Measurements from ENCODE around the gene USP22. TPM values are rescaled to one million over a fixed set of nuclear protein-coding genes. Genes with fewer than 3 reads are reported as not detected.

The USP22 gene
- total RNA-seq, 1 donor from 2014 or later, result 156 TPM

GRCh38 chr17:21034340-21035235, 8.2 kb downstream of the USP22 start:
- Histone ChIP-seq H3K9me3 (ENCODE audit: control insufficient read depth in 3 of 3, low read length in 3 of 3) (no peaks in the 10 kb centered on the region), H3K9ac (ENCODE audit: low read depth in 1 of 3, low read length in 3 of 3) (peak overlapping the region; percentile 64 to 72 (median 66)), H3K27ac (ENCODE audit: low read depth, low read length) (peak overlapping the region; percentile 92), H3K4me1 (ENCODE audit: control insufficient read depth in 3 of 3, insufficient read depth in 3 of 3, low read length in 3 of 3) (peaks cover 61 to 82% (median 74%) of the 10 kb centered on the region in 3 donors), H3K36me3 (ENCODE audit: control insufficient read depth in 3 of 3, insufficient read depth in 3 of 3, low read length in 3 of 3) (no peaks in the 10 kb centered on the region), H3K4me3 (ENCODE audit: low read length in 3 of 3) (peak overlapping the region; percentile 8 to 58 (median 30)), H3K27me3 (ENCODE audit: control insufficient read depth in 3 of 3, insufficient read depth in 3 of 3, low read length in 3 of 3) (no peaks in the 10 kb centered on the region)

GRCh38 chr17:21033350-21033749, 9.5 kb downstream of the USP22 start:
- Histone ChIP-seq H3K9ac (ENCODE audit: low read depth in 1 of 3, low read length in 3 of 3) (peak overlapping the region in 1 of 3 donors; percentile 7), H3K36me3 (ENCODE audit: control insufficient read depth in 3 of 3, insufficient read depth in 3 of 3, low read length in 3 of 3) (peaks cover 0 to 2% (median under 1%) of the 10 kb centered on the region in 3 donors), H3K4me1 (ENCODE audit: control insufficient read depth in 3 of 3, insufficient read depth in 3 of 3, low read length in 3 of 3) (peaks cover 64 to 89% (median 84%) of the 10 kb centered on the region in 3 donors), H3K27me3 (ENCODE audit: control insufficient read depth in 3 of 3, insufficient read depth in 3 of 3, low read length in 3 of 3) (no peaks in the 10 kb centered on the region), H3K27ac (ENCODE audit: low read depth, low read length) (peak overlapping the region; percentile 92), H3K9me3 (ENCODE audit: control insufficient read depth in 3 of 3, low read length in 3 of 3) (no peaks in the 10 kb centered on the region), H3K4me3 (ENCODE audit: low read length in 3 of 3) (no peak overlapping the region)

GRCh38 chr17:21031756-21032396, 10.9 kb downstream of the USP22 start:
- H3K27ac ChIP-seq (ENCODE audit: low read depth, low read length), result peak overlapping the region; percentile 0
- peaks cover 10 to 16% (median 13%) of the 10 kb centered on the region in 3 donors for H3K36me3 ChIP-seq (ENCODE audit: control insufficient read depth in 3 of 3, insufficient read depth in 3 of 3, low read length in 3 of 3)
- H3K9ac ChIP-seq (ENCODE audit: low read depth in 1 of 3, low read length in 3 of 3), result peak overlapping the region in 1 of 3 donors; percentile 34
- H3K27me3 ChIP-seq (ENCODE audit: control insufficient read depth in 3 of 3, insufficient read depth in 3 of 3, low read length in 3 of 3), result no peaks in the 10 kb centered on the region
- peaks cover 62 to 87% (median 78%) of the 10 kb centered on the region in 3 donors for H3K4me1 ChIP-seq (ENCODE audit: control insufficient read depth in 3 of 3, insufficient read depth in 3 of 3, low read length in 3 of 3)
- H3K4me3 ChIP-seq (ENCODE audit: low read length in 3 of 3), result peak overlapping the region in 1 of 3 donors; percentile 14
- no peaks in the 10 kb centered on the region for H3K9me3 ChIP-seq (ENCODE audit: control insufficient read depth in 3 of 3, low read length in 3 of 3)

GRCh38 chr17:21030375-21030774, 12.4 kb downstream of the USP22 start:
- H3K27ac ChIP-seq (ENCODE audit: low read depth, low read length), result no peak overlapping the region
- H3K36me3 ChIP-seq (ENCODE audit: control insufficient read depth in 3 of 3, insufficient read depth in 3 of 3, low read length in 3 of 3), result peaks cover 18 to 27% (median 26%) of the 10 kb centered on the region in 3 donors
- H3K4me1 ChIP-seq (ENCODE audit: control insufficient read depth in 3 of 3, insufficient read depth in 3 of 3, low read length in 3 of 3), result peaks cover 53 to 79% (median 69%) of the 10 kb centered on the region in 3 donors
- H3K9me3 ChIP-seq (ENCODE audit: control insufficient read depth in 3 of 3, low read length in 3 of 3), result no peaks in the 10 kb centered on the region
- no peak overlapping the region for H3K9ac ChIP-seq (ENCODE audit: low read depth in 1 of 3, low read length in 3 of 3)
- H3K27me3 ChIP-seq (ENCODE audit: control insufficient read depth in 3 of 3, insufficient read depth in 3 of 3, low read length in 3 of 3), result no peaks in the 10 kb centered on the region
- no peak overlapping the region for H3K4me3 ChIP-seq (ENCODE audit: low read length in 3 of 3)

GRCh38 chr17:21029515-21029914, 13.3 kb downstream of the USP22 start:
- Histone ChIP-seq H3K27me3 (ENCODE audit: control insufficient read depth in 3 of 3, insufficient read depth in 3 of 3, low read length in 3 of 3) (no peaks in the 10 kb centered on the region), H3K36me3 (ENCODE audit: control insufficient read depth in 3 of 3, insufficient read depth in 3 of 3, low read length in 3 of 3) (peaks cover 20 to 35% (median 34%) of the 10 kb centered on the region in 3 donors), H3K9me3 (ENCODE audit: control insufficient read depth in 3 of 3, low read length in 3 of 3) (no peaks in the 10 kb centered on the region), H3K4me1 (ENCODE audit: control insufficient read depth in 3 of 3, insufficient read depth in 3 of 3, low read length in 3 of 3) (peaks cover 51 to 75% (median 64%) of the 10 kb centered on the region in 3 donors), H3K4me3 (ENCODE audit: low read length in 3 of 3) (no peak overlapping the region), H3K27ac (ENCODE audit: low read depth, low read length) (no peak overlapping the region), H3K9ac (ENCODE audit: low read depth in 1 of 3, low read length in 3 of 3) (no peak overlapping the region)

- H3K36me3 ChIP-seq (ENCODE audit: control insufficient read depth in 3 of 3, insufficient read depth in 3 of 3, low read length in 3 of 3), result peaks cover 23 to 40% (median 36%) of the 10 kb centered on the region in 3 donors
- peaks cover 47 to 72% (median 63%) of the 10 kb centered on the region in 3 donors for H3K4me1 ChIP-seq (ENCODE audit: control insufficient read depth in 3 of 3, insufficient read depth in 3 of 3, low read length in 3 of 3)
- H3K27me3 ChIP-seq (ENCODE audit: control insufficient read depth in 3 of 3, insufficient read depth in 3 of 3, low read length in 3 of 3), result no peaks in the 10 kb centered on the region
- H3K9me3 ChIP-seq (ENCODE audit: control insufficient read depth in 3 of 3, low read length in 3 of 3), result no peaks in the 10 kb centered on the region
- H3K27ac ChIP-seq (ENCODE audit: low read depth, low read length), result no peak overlapping the region
- H3K4me3 ChIP-seq (ENCODE audit: low read length in 3 of 3), result no peak overlapping the region
- peak overlapping the region in 1 of 3 donors; percentile 1 for H3K9ac ChIP-seq (ENCODE audit: low read depth in 1 of 3, low read length in 3 of 3)
These were observed 13.8 kb downstream of the USP22 start for GRCh38 chr17:21029036-21029435.

GRCh38 chr17:21028192-21028591, 14.6 kb downstream of the USP22 start:
- Histone ChIP-seq H3K4me1 (ENCODE audit: control insufficient read depth in 3 of 3, insufficient read depth in 3 of 3, low read length in 3 of 3) (peaks cover 45 to 66% (median 57%) of the 10 kb centered on the region in 3 donors), H3K36me3 (ENCODE audit: control insufficient read depth in 3 of 3, insufficient read depth in 3 of 3, low read length in 3 of 3) (peaks cover 28 to 46% (median 36%) of the 10 kb centered on the region in 3 donors), H3K9ac (ENCODE audit: low read depth in 1 of 3, low read length in 3 of 3) (peak overlapping the region in 1 of 3 donors; percentile 3), H3K9me3 (ENCODE audit: control insufficient read depth in 3 of 3, low read length in 3 of 3) (no peaks in the 10 kb centered on the region), H3K27me3 (ENCODE audit: control insufficient read depth in 3 of 3, insufficient read depth in 3 of 3, low read length in 3 of 3) (no peaks in the 10 kb centered on the region), H3K27ac (ENCODE audit: low read depth, low read length) (no peak overlapping the region), H3K4me3 (ENCODE audit: low read length in 3 of 3) (no peak overlapping the region)

GRCh38 chr17:21027031-21027430, 15.8 kb downstream of the USP22 start:
- Histone ChIP-seq H3K4me1 (ENCODE audit: control insufficient read depth in 3 of 3, insufficient read depth in 3 of 3, low read length in 3 of 3) (peaks cover 33 to 55% (median 45%) of the 10 kb centered on the region in 3 donors), H3K36me3 (ENCODE audit: control insufficient read depth in 3 of 3, insufficient read depth in 3 of 3, low read length in 3 of 3) (peaks cover 32 to 48% (median 41%) of the 10 kb centered on the region in 3 donors), H3K4me3 (ENCODE audit: low read length in 3 of 3) (no peak overlapping the region), H3K27me3 (ENCODE audit: control insufficient read depth in 3 of 3, insufficient read depth in 3 of 3, low read length in 3 of 3) (no peaks in the 10 kb centered on the region), H3K27ac (ENCODE audit: low read depth, low read length) (no peak overlapping the region), H3K9me3 (ENCODE audit: control insufficient read depth in 3 of 3, low read length in 3 of 3) (no peaks in the 10 kb centered on the region), H3K9ac (ENCODE audit: low read depth in 1 of 3, low read length in 3 of 3) (no peak overlapping the region)

GRCh38 chr17:21025451-21025850, 17.4 kb downstream of the USP22 start:
- peaks cover 39 to 57% (median 47%) of the 10 kb centered on the region in 3 donors for H3K36me3 ChIP-seq (ENCODE audit: control insufficient read depth in 3 of 3, insufficient read depth in 3 of 3, low read length in 3 of 3)
- no peak overlapping the region for H3K27ac ChIP-seq (ENCODE audit: low read depth, low read length)
- no peaks in the 10 kb centered on the region for H3K27me3 ChIP-seq (ENCODE audit: control insufficient read depth in 3 of 3, insufficient read depth in 3 of 3, low read length in 3 of 3)
- peaks cover 38 to 57% (median 46%) of the 10 kb centered on the region in 3 donors for H3K4me1 ChIP-seq (ENCODE audit: control insufficient read depth in 3 of 3, insufficient read depth in 3 of 3, low read length in 3 of 3)
- H3K9me3 ChIP-seq (ENCODE audit: control insufficient read depth in 3 of 3, low read length in 3 of 3), result no peaks in the 10 kb centered on the region
- no peak overlapping the region for H3K9ac ChIP-seq (ENCODE audit: low read depth in 1 of 3, low read length in 3 of 3)
- no peak overlapping the region for H3K4me3 ChIP-seq (ENCODE audit: low read length in 3 of 3)
